K562 (cell line): ENCODE measurements around the gene SUCO. TPM values are rescaled to one million over a fixed set of nuclear protein-coding genes. Genes with fewer than 3 reads are reported as not detected.
"Not testable (repeated sequence)": the region's sequence is repeated elsewhere in the genome, so short reads cannot be mapped to it uniquely, and the experiment has no call there.

Source experiments
- ATAC-seq: fragments of 200-7000 bp; cut with Tn5 transposase; 3 replicates; pipeline ENCODE4 v1.9.1; 2020; ENCODE audit warnings: moderate library complexity
- BruUV-seq: library from RNA; stranded (reverse); fragments of 400-500 nt; replicated peaks from 2 replicates; lab custom pipeline; 2021; lab: Mats Ljungman, UMichigan
- CTCF ChIA-PET: fragments of 300-600 bp; formaldehyde crosslinking; extraction: SDS; loops from one replicate; lab custom pipeline; 2021; ENCODE audit warnings: low intra/inter-chr PET ratio; lab: Yijun Ruan, JAX
- POLR2A ChIA-PET: fragments of 300-600, 350-650 bp; sonication (Branson Sonifier 250); formaldehyde crosslinking; extraction: SDS; loops from one replicate; lab custom pipeline; 2021; ENCODE audit warnings: antibody characterized with exemption, inconsistent platforms; lab: Yijun Ruan, JAX
- DNase-seq, 4 experiments: peaks; one replicate each; pipeline versions ENCODE4 v3.0.0 to v3.0.0-alpha.2; 2011 to 2018; ENCODE audit warnings: low spot score in 3 of 4, mixed read lengths in 3 of 4; ENCODE audit errors: extremely low read depth in 1 of 4
- FAIRE-seq: peaks from 2 replicates; lab custom pipeline; 2011; peaks lifted over from hg19 to GRCh38; lab: Jason Lieb, UNC
- H2AFZ ChIP-seq: 2 replicates; pipeline ENCODE4 v1.6.0; 2011; ENCODE audit warnings: low read depth, low read length, control low read depth, inconsistent platforms
- H3K27ac ChIP-seq: fragments of 200-600 bp; 3 replicates; pipeline ENCODE4 v1.8.0; 2011; ENCODE audit warnings: low read depth, mild to moderate bottlenecking, control low read depth, inconsistent platforms, low read length, moderate library complexity, mixed read lengths; ENCODE audit errors: extremely low read depth
- H3K27me3 ChIP-seq, 2 experiments: fragments of 300-600 bp in 1 of 2; 2 replicates in 1 of 2; 3 replicates in 1 of 2; pipeline versions ENCODE4 v1.6.0 to v1.8.0; 2011; ENCODE audit warnings: inconsistent platforms in 2 of 2, low read length in 2 of 2, mild to moderate bottlenecking in 1 of 2, mixed read lengths in 1 of 2, moderate library complexity in 1 of 2; ENCODE audit not compliant: control insufficient read depth in 2 of 2, insufficient read depth in 2 of 2
- H3K36me3 ChIP-seq: fragments of 300-600 bp; 3 replicates; pipeline ENCODE4 v1.8.0; 2011; ENCODE audit warnings: mild to moderate bottlenecking, low read length, inconsistent platforms; ENCODE audit not compliant: control insufficient read depth, insufficient read depth
- H3K4me1 ChIP-seq, 2 experiments: fragments of 200-600 bp in 1 of 2; replicated peaks in 1 of 2; 2 replicates in 1 of 2; 3 replicates in 1 of 2; pipeline versions ENCODE4 v1.5.1 to v1.8.0; 2011; ENCODE audit warnings: inconsistent platforms in 2 of 2, low read length in 2 of 2, mild to moderate bottlenecking in 1 of 2, mixed read lengths in 1 of 2, moderate library complexity in 1 of 2; ENCODE audit not compliant: control insufficient read depth in 2 of 2, insufficient read depth in 2 of 2
- H3K4me2 ChIP-seq: 2 replicates; pipeline ENCODE4 v1.6.1; 2011; ENCODE audit warnings: low read length, control low read depth, inconsistent platforms, mixed read lengths; ENCODE audit not compliant: insufficient read depth
- H3K4me3 ChIP-seq: fragments of 200-600 bp; sonication (generic), shearing (Covaris generic); 2 replicates; pipeline ENCODE4 v1.5.1; 2016; ENCODE audit warnings: control low read depth, inconsistent platforms
- H3K79me2 ChIP-seq: fragments of 200-600 bp; 3 replicates; pipeline ENCODE4 v1.8.0; 2011; ENCODE audit warnings: low read length, inconsistent platforms; ENCODE audit not compliant: control insufficient read depth, insufficient read depth
- H3K9ac ChIP-seq, 2 experiments: 2 replicates each; pipeline versions ENCODE4 v1.6.0 to v1.6.1; 2011; ENCODE audit warnings: low read depth in 2 of 2, low read length in 2 of 2, control low read depth in 1 of 2, inconsistent platforms in 1 of 2, mild to moderate bottlenecking in 1 of 2, mixed read lengths in 1 of 2; ENCODE audit not compliant: insufficient read depth in 1 of 2
- H3K9me1 ChIP-seq: one replicate; pipeline ENCODE4 v1.6.0; 2011; ENCODE audit warnings: inconsistent platforms, mild to moderate bottlenecking, low read length, moderate library complexity; ENCODE audit not compliant: control insufficient read depth, insufficient read depth
- H3K9me3 ChIP-seq: replicated peaks from 2 replicates; pipeline ENCODE4 v1.5.1; 2011; ENCODE audit warnings: low read depth, low read length, inconsistent platforms; ENCODE audit not compliant: control insufficient read depth, insufficient read depth
- H4K20me1 ChIP-seq: replicated peaks from 2 replicates; pipeline ENCODE4 v1.6.1; 2011; ENCODE audit warnings: low read length, inconsistent platforms, mixed read lengths; ENCODE audit not compliant: control insufficient read depth, insufficient read depth
- BCOR ChIP-seq: fragments of 450-650 bp; IDR thresholded peaks from 2 replicates; pipeline ENCODE4 v1.6.1; 2016
- C11orf30 ChIP-seq: fragments of 450-650 bp; IDR thresholded peaks from 2 replicates; pipeline ENCODE4 v1.6.1; 2016; ENCODE audit warnings: low read depth, mild to moderate bottlenecking
- CREM ChIP-seq: IDR thresholded peaks from 2 replicates; pipeline ENCODE4 v1.6.1; 2014; ENCODE audit warnings: antibody characterized with exemption, low read depth
- KDM1A ChIP-seq, 2 experiments: fragments of 450-650 bp; IDR thresholded peaks; 2 replicates each; pipeline ENCODE4 v1.6.1; 2016; ENCODE audit warnings: mild to moderate bottlenecking in 2 of 2
- NCOR1 ChIP-seq: fragments of 450-650 bp; IDR thresholded peaks from 2 replicates; pipeline ENCODE4 v1.6.1; 2016; ENCODE audit warnings: mild to moderate bottlenecking, moderate library complexity
- SMAD1 ChIP-seq: fragments of 150-350 bp; IDR thresholded peaks from 2 replicates; pipeline ENCODE4 v1.6.1; 2014; ENCODE audit warnings: low read length, low read depth; ENCODE audit not compliant: partially characterized antibody
- ZKSCAN1 ChIP-seq: fragments of 150-350 bp; IDR thresholded peaks from 2 replicates; pipeline ENCODE4 v1.6.1; 2016; ENCODE audit warnings: low read depth, low read length
- ZNF316 ChIP-seq: fragments of 450-650 bp; IDR thresholded peaks from 2 replicates; pipeline ENCODE4 v1.6.1; 2016
- WGBS: fragments of 100-300 bp; shearing (Covaris generic); methylation state at CpG from one replicate; pipeline ENCODE4 v1.1.6; 2016; ENCODE audit warnings: low coverage, mixed read lengths; ENCODE audit not compliant: insufficient coverage; ENCODE audit errors: missing lambda C conversion rate; 5-methylcytosine and 5-hydroxymethylcytosine counted together
- in situ Hi-C: fragments of 300-500 bp; cut with MboI; formaldehyde crosslinking; loops from 4 replicates; pipeline ENCODE4 v1.15.0; 2018; ENCODE audit warnings: inconsistent platforms, mixed read lengths
- intact Hi-C: fragments of 100-400 bp; cut with micrococcal nuclease; formaldehyde crosslinking; loops from 2 replicates; pipeline ENCODE4 v1.14.2; 2022
- polyA plus RNA-seq, 8 experiments: library from polyadenylated mRNA; depleted of rRNA in 4 of 8; stranded (reverse) in 5 of 8; unstranded in 3 of 8; fragments of >200 nt; fragmentation: Nextera tagmentation in 2 of 8; fragmentation: Illumina TruSeq in 1 of 8; extraction: Ambion mirVana in 2 of 8; extraction: Trizol in 1 of 8; gene quantifications; 2 replicates each; pipeline versions ENCODE4 v1.2.1 to v1.2.3, GENCODE V29; 2011 to 2014; ENCODE audit warnings: inconsistent platforms in 1 of 8, missing spikeins in 1 of 8
- total RNA-seq, 7 experiments: library from RNA; depleted of rRNA in 6 of 7; stranded (reverse); fragments of >200 nt in 6 of 7; fragmentation: Illumina TruSeq in 2 of 7; extraction: Trizol in 2 of 7; gene quantifications; 2 replicates each; pipeline versions ENCODE4 v1.2.1 to v1.2.3, GENCODE V29; 2011 to 2021; ENCODE audit warnings: low replicate concordance in 1 of 7
- TF ChIP-seq, protein P1 (sequence below): fragments of 250-450 bp; sonication (Bioruptor Pico); IDR thresholded peaks from 2 replicates; pipeline ENCODE4 v1.5.1; 2021; ENCODE audit warnings: mild to moderate bottlenecking

The SUCO gene
- total and polyA plus RNA-seq, 9 of the 15 experiments (the other 6 are each of a cell fraction or from before 2014, with no cell fraction given): 2.5 to 20.6 (median 14.3) TPM

DNA sequence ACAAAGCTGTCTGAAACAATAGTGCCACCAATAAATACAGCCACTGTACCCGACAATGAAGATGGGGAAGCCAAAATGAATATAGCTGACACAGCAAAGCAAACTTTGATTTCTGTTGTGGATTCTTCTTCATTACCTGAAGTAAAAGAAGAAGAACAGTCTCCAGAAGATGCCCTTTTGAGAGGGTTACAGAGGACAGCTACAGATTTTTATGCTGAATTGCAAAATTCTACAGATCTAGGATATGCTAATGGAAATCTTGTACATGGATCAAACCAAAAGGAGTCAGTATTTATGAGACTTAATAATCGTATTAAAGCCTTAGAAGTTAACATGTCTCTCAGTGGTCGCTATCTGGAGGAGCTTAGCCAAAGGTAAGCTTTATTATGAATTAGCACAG lies 56.6 kb downstream of the SUCO start (continued):
- TF ChIP-seq, protein P1, sequence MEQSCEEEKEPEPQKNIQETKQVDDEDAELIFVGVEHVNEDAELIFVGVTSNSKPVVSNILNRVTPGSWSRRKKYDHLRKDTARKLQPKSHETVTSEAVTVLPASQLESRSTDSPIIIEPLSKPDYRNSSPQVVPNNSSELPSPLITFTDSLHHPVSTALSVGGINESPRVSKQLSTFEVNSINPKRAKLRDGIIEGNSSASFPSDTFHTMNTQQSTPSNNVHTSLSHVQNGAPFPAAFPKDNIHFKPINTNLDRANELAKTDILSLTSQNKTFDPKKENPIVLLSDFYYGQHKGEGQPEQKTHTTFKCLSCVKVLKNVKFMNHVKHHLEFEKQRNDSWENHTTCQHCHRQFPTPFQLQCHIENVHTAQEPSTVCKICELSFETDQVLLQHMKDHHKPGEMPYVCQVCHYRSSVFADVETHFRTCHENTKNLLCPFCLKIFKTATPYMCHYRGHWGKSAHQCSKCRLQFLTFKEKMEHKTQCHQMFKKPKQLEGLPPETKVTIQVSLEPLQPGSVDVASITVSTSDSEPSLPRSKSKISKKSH (CRISPR knock-in tag): no peak
- peak; percentile 96 for TF ChIP-seq ZNF316
- no peak for TF ChIP-seq SMAD1
- TF ChIP-seq C11orf30: peak; percentile 95
- no peak for TF ChIP-seq ZKSCAN1
- TF ChIP-seq CREM: no peak
- TF ChIP-seq NCOR1: no peak

DNA sequence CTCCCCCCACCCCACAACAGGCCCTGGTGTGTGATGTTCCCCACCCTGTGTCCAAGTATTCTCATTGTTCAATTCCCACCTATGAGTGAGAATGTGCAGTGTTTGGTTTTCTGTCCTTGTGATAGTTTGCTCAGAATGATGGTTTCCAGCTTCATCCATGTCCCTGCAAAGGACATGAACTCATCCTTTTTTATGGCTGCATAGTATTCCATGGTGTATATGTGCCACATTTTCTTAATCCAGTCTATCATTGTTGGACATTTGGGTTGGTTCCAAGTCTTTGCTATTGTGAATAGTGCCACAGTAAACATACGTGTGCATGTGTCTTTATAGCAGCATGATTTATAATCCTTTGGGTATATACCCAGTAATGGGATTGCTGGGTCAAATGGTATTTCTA lies 58.5 kb downstream of the SUCO start:
- ATAC-seq, CTCF ChIA-PET, in situ Hi-C loops, H2AFZ ChIP-seq, H3K9me1 ChIP-seq, H3K4me2 ChIP-seq, H3K9me3 ChIP-seq, H3K79me2 ChIP-seq, H3K9ac ChIP-seq, H3K4me3 ChIP-seq, H3K27me3 ChIP-seq, FAIRE-seq, H4K20me1 ChIP-seq, intact Hi-C loops: not testable (repeated sequence)
- Histone ChIP-seq H3K4me1 (peaks cover 0 to 22% of the 10 kb centered on the region in 2 experiments; a peak in 3 of 5 replicates), H3K36me3 (peaks cover 26% of the 10 kb centered on the region)
- TF ChIP-seq BCOR: peak; percentile 67; the same call in 1 of the 2 replicates
- peak in 1 of 2 experiments; percentile 29; a peak in 1 of 4 replicates for TF ChIP-seq KDM1A (IDR thresholded peaks at IDR 0.05)
- TF ChIP-seq, all 486 proteins: peak for 2; not testable (repeated sequence) for 484
- POLR2A ChIA-PET: interaction anchor here (1.0 kb wide), 1 partner anchor 9 kb away, joined by 3 read pairs; no protein-coding TSS in a partner anchor
- WGBS: no CpG with 5 or more reads among the region's 1 CpG
- H3K27ac ChIP-seq, DNase-seq, BruUV-seq: not testable (repeated sequence)
